GM18526 (cell line): ENCODE data around the gene RNF223.
A peak's percentile ranks its signal among the peaks of the same experiment; 100 is the strongest.

Experiments
- POLR2A ChIP-seq: IDR thresholded peaks from 3 replicates; pipeline ENCODE4 v1.6.1; 2011; ENCODE audit not compliant: insufficient read length; ENCODE audit errors: extremely low read depth

RNF223 gene

GRCh38 chr1:1062348-1063163 is 11.6 kb downstream of the RNF223 start:
- TF ChIP-seq POLR2A, result no peak

DNA sequence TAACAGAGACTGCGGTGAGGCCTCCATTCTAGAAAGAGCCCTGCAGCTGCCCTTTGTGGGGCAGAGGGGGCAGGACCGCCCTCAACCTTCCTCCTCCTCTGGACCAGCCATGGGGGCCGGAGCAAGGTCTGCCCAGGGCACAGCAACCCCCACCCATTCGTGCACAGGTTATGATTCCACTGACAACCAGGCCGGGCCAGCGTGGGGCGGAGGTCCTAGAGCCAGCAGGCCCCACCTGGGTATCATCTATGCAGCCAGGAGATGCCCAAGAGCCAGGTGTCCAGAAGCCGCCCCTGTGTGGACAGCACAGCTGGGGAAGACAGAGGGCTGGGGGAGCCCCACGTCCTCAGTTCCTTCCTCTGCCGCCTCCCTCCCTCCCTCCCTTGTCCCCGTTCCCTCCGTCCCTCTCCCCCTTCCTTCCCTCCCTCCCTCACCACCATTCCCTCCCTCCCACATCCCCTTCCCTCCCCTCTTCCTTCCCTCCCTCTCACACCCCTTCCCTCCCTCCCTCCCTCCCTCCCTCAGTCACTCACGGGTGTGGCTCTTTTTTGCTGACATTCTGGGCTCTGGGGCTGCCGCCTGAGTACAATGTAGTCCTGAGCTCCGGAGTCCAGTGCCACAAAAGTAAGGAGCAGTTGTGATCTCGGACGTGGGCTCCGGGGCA is 12.3 kb downstream of the RNF223 start:
- TF ChIP-seq POLR2A, result no peak

GRCh38 chr1:1060281-1061000 is 13.7 kb downstream of the RNF223 start:
- TF ChIP-seq POLR2A, result no peak

GRCh38 chr1:1059494-1060280 is 14.4 kb downstream of the RNF223 start:
- TF ChIP-seq POLR2A, result peak; percentile 44

GRCh38 chr1:1058921-1059493 is 15.1 kb downstream of the RNF223 start:
- TF ChIP-seq POLR2A, result no peak

DNA sequence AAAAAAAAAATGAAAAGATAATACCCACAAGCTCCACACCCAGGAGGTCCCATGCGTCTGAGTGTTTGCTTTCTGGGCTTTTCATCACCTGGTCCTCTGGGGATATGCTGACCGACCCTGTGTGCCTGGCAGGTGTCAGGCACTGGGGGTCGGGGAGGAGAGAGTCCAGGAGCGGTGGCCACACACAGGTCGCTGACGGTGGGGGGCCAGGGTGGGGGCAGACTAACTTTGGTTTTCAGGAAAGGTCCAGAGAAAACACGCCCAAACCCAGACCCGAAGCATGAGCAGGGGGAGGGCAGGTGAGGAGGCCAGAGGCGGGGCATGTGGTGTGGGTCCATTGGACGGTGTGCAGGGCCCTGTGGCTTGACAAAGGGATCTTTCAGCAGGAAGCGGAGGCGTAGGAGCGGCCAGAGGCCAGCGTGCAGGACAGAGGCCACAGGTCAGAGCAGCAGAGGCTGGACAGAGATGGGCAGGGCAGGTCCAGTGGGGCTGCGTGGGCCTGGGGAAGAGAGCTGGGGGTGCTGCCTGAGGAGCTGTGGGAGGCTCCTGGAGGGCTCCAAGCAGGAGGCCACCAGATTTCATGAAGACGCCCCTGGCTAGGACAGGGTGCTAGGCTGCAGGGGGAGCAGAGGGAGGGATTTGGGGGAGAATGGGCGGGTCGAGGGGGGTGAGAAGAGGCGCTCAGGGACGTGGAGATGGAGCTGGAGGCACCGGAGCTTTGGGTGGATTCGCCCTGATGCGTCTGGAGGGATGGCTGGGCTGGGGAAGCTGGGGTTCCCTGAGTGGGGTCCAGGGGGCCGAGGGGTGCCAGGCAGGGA is 15.8 kb downstream of the RNF223 start:
- TF ChIP-seq POLR2A, result no peak

DNA sequence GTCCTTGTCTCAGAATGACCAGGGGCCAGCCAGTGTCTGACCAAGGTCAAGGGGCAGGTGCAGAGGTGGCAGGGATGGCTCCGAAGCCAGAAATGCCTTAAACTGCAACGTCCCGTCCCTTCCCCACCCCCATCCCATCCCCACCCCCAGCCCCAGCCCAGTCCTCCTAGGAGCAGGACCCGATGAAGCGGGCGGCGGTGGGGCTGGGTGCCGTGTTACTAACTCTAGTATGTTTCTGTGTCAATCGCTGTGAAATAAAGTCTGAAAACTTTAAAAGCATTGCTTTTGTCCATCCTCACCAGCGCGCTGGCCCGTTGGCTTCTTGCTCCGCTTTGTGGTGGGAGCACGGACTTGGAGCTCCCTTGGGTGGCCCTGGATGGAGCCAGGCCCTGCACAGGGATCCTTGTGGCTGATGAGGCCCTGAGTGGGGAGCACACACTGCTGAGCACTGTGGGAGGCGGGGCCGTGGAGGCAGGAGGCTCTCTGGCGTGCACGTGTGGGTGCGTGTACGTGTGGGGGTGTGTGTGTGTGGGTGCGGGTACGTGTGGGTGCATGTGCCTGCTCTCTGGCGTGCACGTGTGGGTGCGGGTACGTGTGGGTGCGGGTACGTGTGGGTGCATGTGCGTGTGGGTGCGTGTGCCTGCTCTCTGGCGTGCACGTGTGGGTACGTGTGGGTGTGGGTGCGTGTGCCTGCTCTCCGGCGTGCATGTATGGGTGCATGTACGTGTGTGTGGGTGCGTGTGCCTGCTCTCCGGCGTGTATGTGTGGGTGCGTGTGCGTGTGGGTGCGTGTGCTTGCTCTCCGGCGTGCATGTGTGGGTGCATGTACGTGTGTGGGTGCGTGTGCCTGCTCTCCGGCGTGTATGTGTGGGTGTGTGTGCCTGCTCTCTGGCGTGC is 18.0 kb downstream of the RNF223 start:
- TF ChIP-seq POLR2A, result no peak

DNA sequence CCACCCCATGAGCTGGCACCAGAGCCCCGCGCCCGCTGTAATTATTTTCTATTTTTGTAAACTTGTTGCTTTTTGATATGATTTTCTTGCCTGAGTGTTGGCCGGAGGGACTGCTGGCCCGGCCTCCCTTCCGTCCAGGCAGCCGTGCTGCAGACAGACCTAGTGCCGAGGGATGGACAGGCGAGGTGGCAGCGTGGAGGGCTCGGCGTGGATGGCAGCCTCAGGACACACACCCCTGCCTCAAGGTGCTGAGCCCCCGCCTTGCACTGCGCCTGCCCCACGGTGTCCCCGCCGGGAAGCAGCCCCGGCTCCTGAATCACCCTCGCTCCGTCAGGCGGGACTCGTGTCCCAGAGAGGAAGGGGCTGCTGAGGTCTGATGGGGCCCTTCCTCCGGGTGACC is 19.1 kb downstream of the RNF223 start:
- TF ChIP-seq POLR2A, result no peak

DNA sequence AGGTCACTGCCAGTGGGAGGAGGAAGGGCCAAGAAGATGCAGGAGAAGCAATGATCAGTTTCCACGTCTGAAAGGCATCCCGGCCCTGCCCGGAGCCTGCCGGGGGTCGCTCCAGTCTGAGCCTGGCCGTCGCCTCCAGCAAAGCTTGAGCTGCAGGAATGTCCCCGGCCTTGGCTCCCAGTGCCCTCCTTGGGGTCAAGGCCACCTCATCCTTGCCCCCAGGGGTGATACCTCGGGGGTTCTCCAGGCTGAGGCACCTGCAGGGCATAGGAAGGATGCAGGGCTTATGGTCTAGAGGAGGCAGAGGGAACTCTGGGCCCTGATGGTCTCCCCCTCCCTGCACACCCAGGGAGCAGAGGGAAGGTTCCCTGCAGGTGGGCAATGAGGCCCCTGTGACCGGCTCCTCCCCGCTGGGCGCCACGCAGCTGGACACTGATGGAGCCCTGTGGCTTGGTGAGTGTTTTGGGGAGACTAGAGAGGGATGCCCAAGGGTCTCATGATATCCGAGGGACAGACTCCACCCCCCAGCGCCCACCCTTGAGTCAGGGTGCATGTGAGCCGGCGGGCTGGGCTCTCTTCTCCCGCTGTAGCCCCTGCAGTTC is 19.9 kb downstream of the RNF223 start:
- no peak for TF ChIP-seq POLR2A

- no peak for TF ChIP-seq POLR2A
These were observed 20.4 kb downstream of the RNF223 start for GRCh38 chr1:1053682-1054081.

DNA sequence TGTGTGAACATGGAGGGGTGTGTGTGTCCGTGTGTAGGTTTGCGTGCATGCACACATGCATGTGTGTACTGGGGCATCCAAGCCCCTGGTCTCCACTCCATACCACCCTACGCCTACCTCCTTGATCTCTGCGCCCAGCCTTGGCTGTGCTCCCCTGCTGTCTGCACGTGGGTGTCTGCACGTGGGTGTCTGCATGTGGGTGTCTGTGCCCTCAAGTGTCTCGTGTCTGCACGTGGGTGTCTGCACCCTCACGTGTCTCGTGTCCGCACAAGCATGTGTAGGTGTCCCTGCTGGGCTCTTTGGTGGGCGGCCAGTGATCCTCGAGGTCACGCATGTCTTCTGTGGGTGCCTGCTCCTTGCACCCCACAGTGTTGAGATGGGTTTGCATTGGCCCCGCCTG is 21.1 kb downstream of the RNF223 start:
- TF ChIP-seq POLR2A, result no peak

- no peak for TF ChIP-seq POLR2A
These were observed 21.9 kb downstream of the RNF223 start for GRCh38 chr1:1052003-1052840.
